Uterus (tissue), 4 donors: Measurements from ENCODE around the gene GATB. TPM values are rescaled to one million over a fixed set of nuclear protein-coding genes. Genes with fewer than 3 reads are reported as not detected.

Experiments used
- DNase-seq, 2 donors: peaks; one replicate each; pipeline ENCODE4 v3.0.0-alpha.2; 2019 to 2020
- H3K27ac ChIP-seq, 2 donors: fragments of 200-600 bp; sonication (generic); 1 replicate in 1 of 2; 2 replicates in 1 of 2; pipeline ENCODE4 v1.5.1; 2016 to 2018
- H3K27me3 ChIP-seq, 2 donors: fragments of 200-600 bp; sonication (generic); one replicate each; pipeline ENCODE4 v1.5.1; 2018 to 2019; ENCODE audit warnings: control low read depth in 1 of 2
- H3K36me3 ChIP-seq, 2 donors: fragments of 200-600 bp; sonication (generic); one replicate each; pipeline ENCODE4 v1.5.1; 2019; ENCODE audit warnings: control low read depth in 1 of 2
- H3K4me1 ChIP-seq, 2 donors: fragments of 200-600 bp; sonication (generic); one replicate each; pipeline ENCODE4 v1.5.1; 2018 to 2019; ENCODE audit warnings: control low read depth in 1 of 2
- H3K4me3 ChIP-seq, 2 donors: fragments of 200-600 bp; sonication (generic); 1 replicate in 1 of 2; 2 replicates in 1 of 2; pipeline ENCODE4 v1.5.1; 2018 to 2019; ENCODE audit warnings: mild to moderate bottlenecking in 1 of 2
- H3K9me3 ChIP-seq, 2 donors: fragments of 200-600 bp; sonication (generic); one replicate each; pipeline ENCODE4 v1.5.1; 2019; ENCODE audit warnings: control low read depth in 1 of 2
- CTCF ChIP-seq, 4 experiments: fragments of 200-600 bp in 2 of 4; fragments of 450-650 bp in 2 of 4; sonication (generic) in 2 of 4; IDR thresholded peaks; one replicate each; pipeline ENCODE4 v1.5.1; 2016 to 2019; ENCODE audit warnings: antibody characterized with exemption in 4 of 4, mild to moderate bottlenecking in 2 of 4, moderate library complexity in 1 of 4
- POLR2A ChIP-seq, 2 donors: fragments of 450-650 bp; IDR thresholded peaks; one replicate each; pipeline ENCODE4 v1.6.1; 2016; ENCODE audit warnings: antibody characterized with exemption in 2 of 2, mild to moderate bottlenecking in 1 of 2, moderate library complexity in 1 of 2
- intact Hi-C: fragments of 100-400 bp; cut with DNase I; formaldehyde crosslinking; loops from one replicate; pipeline ENCODE4 v1.15.1; 2023; ENCODE audit warnings: low total_unique reads
- total RNA-seq, 4 donors: library from RNA; depleted of rRNA in 3 of 4; stranded (reverse); fragments of >200 nt in 3 of 4; gene quantifications; one replicate each; pipeline versions ENCODE4 v1.1.0 to v1.2.4, GENCODE V29; 2014 to 2023
- donor health status: DM: yes; HTN: yes; CAD: no.

GATB gene
- total RNA-seq, 4 donors from 2014 or later: 2.8 to 31.5 (median 12.4) TPM

GRCh38 chr4:151688003-151688784 is 72.6 kb downstream of the GATB start:
- peaks cover 0 to 12% of the 10 kb centered on the region in 2 donors for H3K4me1 ChIP-seq
- H3K36me3 ChIP-seq: no peaks in the 10 kb centered on the region
- H3K9me3 ChIP-seq: no peaks in the 10 kb centered on the region
- no peak overlapping the region for H3K4me3 ChIP-seq
- peak overlapping the region in 1 of 2 donors; percentile 3 for H3K27ac ChIP-seq
- no peak for DNase-seq
- TF ChIP-seq POLR2A (IDR thresholded peaks at IDR 0.05) (no peak), CTCF (IDR thresholded peaks at IDR 0.05) (no peak)
- no peaks in the 10 kb centered on the region for H3K27me3 ChIP-seq
- intact Hi-C loops: no loop called here

- H3K27me3 ChIP-seq: no peaks in the 10 kb centered on the region
- H3K27ac ChIP-seq: no peak overlapping the region
- no peak for DNase-seq
- no peak for TF ChIP-seq CTCF (IDR thresholded peaks at IDR 0.05)
- TF ChIP-seq POLR2A (IDR thresholded peaks at IDR 0.05): no peak
- no peaks in the 10 kb centered on the region for H3K9me3 ChIP-seq
- intact Hi-C loops: no loop called here
- H3K4me1 ChIP-seq: peaks cover 0 to 12% of the 10 kb centered on the region in 2 donors
- no peak overlapping the region for H3K4me3 ChIP-seq
- no peaks in the 10 kb centered on the region for H3K36me3 ChIP-seq
Observed at GRCh38 chr4:151687021-151687640, 73.7 kb downstream of the GATB start.

- H3K27me3 ChIP-seq: no peaks in the 10 kb centered on the region
- TF ChIP-seq POLR2A (IDR thresholded peaks at IDR 0.05) (no peak), CTCF (IDR thresholded peaks at IDR 0.05) (no peak)
- DNase-seq: no peak
- H3K4me1 ChIP-seq: peaks cover 0 to 5% of the 10 kb centered on the region in 2 donors
- H3K9me3 ChIP-seq: no peaks in the 10 kb centered on the region
- intact Hi-C loops: no loop called here
- no peaks in the 10 kb centered on the region for H3K36me3 ChIP-seq
- H3K27ac ChIP-seq: no peak overlapping the region
- no peak overlapping the region for H3K4me3 ChIP-seq
Observed at GRCh38 chr4:151685303-151685702, 75.5 kb downstream of the GATB start.

GRCh38 chr4:151681085-151681484 is 79.7 kb downstream of the GATB start:
- no peaks in the 10 kb centered on the region for H3K9me3 ChIP-seq
- H3K4me1 ChIP-seq: no peaks in the 10 kb centered on the region
- DNase-seq: no peak
- TF ChIP-seq POLR2A (IDR thresholded peaks at IDR 0.05) (no peak), CTCF (IDR thresholded peaks at IDR 0.05) (no peak)
- no peak overlapping the region for H3K4me3 ChIP-seq
- no peaks in the 10 kb centered on the region for H3K36me3 ChIP-seq
- intact Hi-C loops: no loop called here
- no peak overlapping the region for H3K27ac ChIP-seq
- H3K27me3 ChIP-seq: no peaks in the 10 kb centered on the region

- H3K36me3 ChIP-seq: no peaks in the 10 kb centered on the region
- no peaks in the 10 kb centered on the region for H3K4me1 ChIP-seq
- TF ChIP-seq CTCF (IDR thresholded peaks at IDR 0.05): no peak
- no peak for TF ChIP-seq POLR2A (IDR thresholded peaks at IDR 0.05)
- no peak overlapping the region for H3K27ac ChIP-seq
- no peaks in the 10 kb centered on the region for H3K27me3 ChIP-seq
- no peaks in the 10 kb centered on the region for H3K9me3 ChIP-seq
- intact Hi-C loops: no loop called here
- H3K4me3 ChIP-seq: no peak overlapping the region
- DNase-seq: no peak
Observed at GRCh38 chr4:151679231-151679630, 81.6 kb downstream of the GATB start.
